Endodermal cell (in vitro differentiated cells): ENCODE results near the gene NGDN. TPM values are rescaled to one million over a fixed set of nuclear protein-coding genes. Genes with fewer than 3 reads are reported as not detected.

Source experiments
- DNase-seq: peaks from one replicate; pipeline ENCODE4 v3.0.0-alpha.2; 2017
- H3K27ac ChIP-seq: 2 replicates; pipeline ENCODE4 v1.5.1; 2013; ENCODE audit warnings: mild to moderate bottlenecking, low read depth, low read length, moderate library complexity
- H3K27me3 ChIP-seq: 2 replicates; pipeline ENCODE4 v1.6.1; 2013; ENCODE audit warnings: mild to moderate bottlenecking, low read length, moderate library complexity; ENCODE audit not compliant: insufficient read depth, control insufficient read depth, poor library complexity, severe bottlenecking
- H3K36me3 ChIP-seq: 2 replicates; pipeline ENCODE4 v1.7.0; 2013; ENCODE audit warnings: mild to moderate bottlenecking, low read length, moderate library complexity; ENCODE audit not compliant: control insufficient read depth, insufficient read depth
- H3K4me1 ChIP-seq: one replicate; pipeline ENCODE4 v1.7.0; 2013; ENCODE audit warnings: low read length; ENCODE audit not compliant: control insufficient read depth, insufficient read depth
- H3K4me3 ChIP-seq: 2 replicates; pipeline ENCODE4 v1.5.1; 2013; ENCODE audit warnings: mild to moderate bottlenecking, low read length, moderate library complexity
- H3K9ac ChIP-seq: 2 replicates; pipeline ENCODE4 v1.6.1; 2013; ENCODE audit warnings: mild to moderate bottlenecking, low read length, moderate library complexity; ENCODE audit not compliant: poor library complexity, severe bottlenecking; ENCODE audit errors: extremely low read depth
- H3K9me3 ChIP-seq: 2 replicates; pipeline ENCODE4 v1.6.1; 2013; ENCODE audit warnings: mild to moderate bottlenecking, low read length, moderate library complexity; ENCODE audit not compliant: control insufficient read depth
- H3K27ac Mint-ChIP-seq: 2 replicates; pipeline ENCODE4 v1.8.0; 2020; ENCODE audit warnings: mixed read lengths
- H3K27me3 Mint-ChIP-seq: 2 replicates; pipeline ENCODE4 v1.8.0; 2021; ENCODE audit warnings: mild to moderate bottlenecking, mixed read lengths; ENCODE audit not compliant: insufficient read depth
- H3K36me3 Mint-ChIP-seq: 2 replicates; pipeline ENCODE4 v1.8.0; 2020; ENCODE audit warnings: low read depth, mixed read lengths
- H3K4me1 Mint-ChIP-seq: 2 replicates; pipeline ENCODE4 v1.8.0; 2020; ENCODE audit warnings: mixed read lengths
- H3K4me3 Mint-ChIP-seq: 2 replicates; pipeline ENCODE4 v1.8.0; 2020; ENCODE audit warnings: mild to moderate bottlenecking, moderate library complexity, mixed read lengths
- H3K9me3 Mint-ChIP-seq: 2 replicates; pipeline ENCODE4 v1.8.0; 2020; ENCODE audit warnings: mild to moderate bottlenecking, mixed read lengths
- CTCF ChIP-seq: fragments of 200-600 bp; sonication (generic); conservative IDR thresholded peaks from 2 replicates; pipeline ENCODE4 v1.5.0; 2021; ENCODE audit warnings: antibody characterized with exemption, mild to moderate bottlenecking
- WGBS, 2 experiments: methylation state at CpG; one replicate each; pipeline versions ENCODE4 v1.1.5 to v1.1.7; 2013; ENCODE audit warnings: missing lambda C conversion rate in 2 of 2, mixed read lengths in 1 of 2; ENCODE audit not compliant: insufficient coverage in 1 of 2, insufficient read length in 1 of 2; 5-methylcytosine and 5-hydroxymethylcytosine counted together
- total RNA-seq, 2 donors: library from RNA; stranded (reverse); fragmentation: NEBNext Ultra II Directional in 1 of 2; extraction: Animal tissue kit (Norgen Biotek cat#: 25700) in 1 of 2; gene quantifications; 2 replicates in 1 of 2; 3 replicates in 1 of 2; pipeline ENCODE4 v1.2.1, GENCODE V29; 2021

The NGDN gene
- total RNA-seq, 2 donors from 2014 or later: 43.2 to 45.3 TPM

GRCh38 chr14:23494223-23494622 is 24.7 kb downstream of the NGDN start:
- Mint-ChIP-seq H3K36me3 (peaks cover 2% of the 10 kb centered on the region), H3K4me1 (peaks cover 38% of the 10 kb centered on the region), H3K27ac (peak overlapping the region; percentile 84), H3K27me3 (no peaks in the 10 kb centered on the region), H3K9me3 (no peaks in the 10 kb centered on the region), H3K4me3 (peak overlapping the region; percentile 13)
- Histone ChIP-seq H3K27me3 (no peaks in the 10 kb centered on the region), H3K4me3 (peak overlapping the region; percentile 68), H3K27ac (no peak overlapping the region), H3K9me3 (no peaks in the 10 kb centered on the region), H3K4me1 (peaks cover 26% of the 10 kb centered on the region), H3K9ac (no peak overlapping the region), H3K36me3 (no peaks in the 10 kb centered on the region)
- DNase-seq: peak; percentile 85
- no peak for TF ChIP-seq CTCF
- WGBS, 2 experiments: 0 to 25% methylated on average over 1 to 2 of the region's 2 CpGs

- no peaks in the 10 kb centered on the region for H3K36me3 ChIP-seq
- H3K4me3 ChIP-seq: no peak overlapping the region
- no peaks in the 10 kb centered on the region for H3K4me1 ChIP-seq
- H3K36me3 Mint-ChIP-seq: no peaks in the 10 kb centered on the region
- H3K27ac ChIP-seq: no peak overlapping the region
- peaks cover 3% of the 10 kb centered on the region for H3K4me1 Mint-ChIP-seq
- H3K27ac Mint-ChIP-seq: no peak overlapping the region
- H3K4me3 Mint-ChIP-seq: no peak overlapping the region
- peaks cover 28% of the 10 kb centered on the region for H3K27me3 Mint-ChIP-seq
- TF ChIP-seq CTCF: no peak
- DNase-seq: no peak
- WGBS, 2 experiments: 93% methylated on average over 8 of the region's 13 CpGs; no CpG with 5 or more reads in 1 of the 2 experiments
- no peaks in the 10 kb centered on the region for H3K9me3 ChIP-seq
- H3K9me3 Mint-ChIP-seq: no peaks in the 10 kb centered on the region
- H3K27me3 ChIP-seq: no peaks in the 10 kb centered on the region
- no peak overlapping the region for H3K9ac ChIP-seq
These were observed 42.7 kb downstream of the NGDN start for GRCh38 chr14:23512156-23512555.

GRCh38 chr14:23513005-23513817 is 43.7 kb downstream of the NGDN start:
- H3K9ac ChIP-seq: no peak overlapping the region
- no peaks in the 10 kb centered on the region for H3K27me3 ChIP-seq
- Mint-ChIP-seq H3K9me3 (no peaks in the 10 kb centered on the region), H3K27me3 (peaks cover 28% of the 10 kb centered on the region), H3K4me3 (no peak overlapping the region), H3K36me3 (no peaks in the 10 kb centered on the region), H3K27ac (no peak overlapping the region), H3K4me1 (peaks cover 3% of the 10 kb centered on the region)
- no peak overlapping the region for H3K27ac ChIP-seq
- H3K36me3 ChIP-seq: no peaks in the 10 kb centered on the region
- no peak overlapping the region for H3K4me3 ChIP-seq
- no peaks in the 10 kb centered on the region for H3K9me3 ChIP-seq
- DNase-seq: no peak
- TF ChIP-seq CTCF: no peak
- WGBS, 2 experiments: 86 to 92% methylated on average over 10 to 24 of the region's 25 CpGs
- H3K4me1 ChIP-seq: no peaks in the 10 kb centered on the region
